LNCaP clone FGC (cell line): ENCODE measurements around the gene DLG5.

Source experiments
- DNase-seq: peaks from one replicate; pipeline ENCODE4 v3.0.0-alpha.2; 2011; ENCODE audit warnings: low read depth
- H3K4me3 ChIP-seq: 2 replicates; pipeline ENCODE4 v1.5.1; 2011; ENCODE audit warnings: mild to moderate bottlenecking, low read depth, low read length, control low read depth
- TF ChIP-seq, protein P1 (sequence below): IDR thresholded peaks from 2 replicates; pipeline ENCODE4 v1.5.1; 2012; ENCODE audit warnings: mild to moderate bottlenecking; ENCODE audit not compliant: control insufficient read depth, insufficient read depth; ENCODE audit errors: extremely low read depth

DLG5 gene

DNA sequence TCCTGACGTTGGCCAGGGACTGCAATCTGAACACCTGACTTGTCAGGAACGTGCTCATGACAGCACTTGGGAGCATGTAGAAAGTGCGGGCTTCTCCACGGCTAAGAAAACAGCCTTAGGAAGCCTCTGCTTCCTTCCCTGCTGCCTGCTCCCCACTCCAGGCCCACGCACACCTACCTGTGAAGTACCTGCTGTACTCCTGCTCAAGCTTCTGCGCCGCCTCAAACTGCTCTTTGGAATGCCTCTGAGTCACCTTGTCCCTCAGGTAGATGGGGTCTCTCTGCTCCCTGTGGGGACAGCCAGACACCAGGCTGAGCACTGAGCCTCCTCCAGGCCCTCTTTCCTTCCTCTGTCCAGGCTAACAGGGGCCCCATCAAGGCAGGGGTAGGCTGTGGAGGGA lies 132.7 kb downstream of the DLG5 start:
- TF ChIP-seq, protein P1, sequence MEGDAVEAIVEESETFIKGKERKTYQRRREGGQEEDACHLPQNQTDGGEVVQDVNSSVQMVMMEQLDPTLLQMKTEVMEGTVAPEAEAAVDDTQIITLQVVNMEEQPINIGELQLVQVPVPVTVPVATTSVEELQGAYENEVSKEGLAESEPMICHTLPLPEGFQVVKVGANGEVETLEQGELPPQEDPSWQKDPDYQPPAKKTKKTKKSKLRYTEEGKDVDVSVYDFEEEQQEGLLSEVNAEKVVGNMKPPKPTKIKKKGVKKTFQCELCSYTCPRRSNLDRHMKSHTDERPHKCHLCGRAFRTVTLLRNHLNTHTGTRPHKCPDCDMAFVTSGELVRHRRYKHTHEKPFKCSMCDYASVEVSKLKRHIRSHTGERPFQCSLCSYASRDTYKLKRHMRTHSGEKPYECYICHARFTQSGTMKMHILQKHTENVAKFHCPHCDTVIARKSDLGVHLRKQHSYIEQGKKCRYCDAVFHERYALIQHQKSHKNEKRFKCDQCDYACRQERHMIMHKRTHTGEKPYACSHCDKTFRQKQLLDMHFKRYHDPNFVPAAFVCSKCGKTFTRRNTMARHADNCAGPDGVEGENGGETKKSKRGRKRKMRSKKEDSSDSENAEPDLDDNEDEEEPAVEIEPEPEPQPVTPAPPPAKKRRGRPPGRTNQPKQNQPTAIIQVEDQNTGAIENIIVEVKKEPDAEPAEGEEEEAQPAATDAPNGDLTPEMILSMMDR, result no peak
- no peak for DNase-seq
- no peak overlapping the region for H3K4me3 ChIP-seq

DNA sequence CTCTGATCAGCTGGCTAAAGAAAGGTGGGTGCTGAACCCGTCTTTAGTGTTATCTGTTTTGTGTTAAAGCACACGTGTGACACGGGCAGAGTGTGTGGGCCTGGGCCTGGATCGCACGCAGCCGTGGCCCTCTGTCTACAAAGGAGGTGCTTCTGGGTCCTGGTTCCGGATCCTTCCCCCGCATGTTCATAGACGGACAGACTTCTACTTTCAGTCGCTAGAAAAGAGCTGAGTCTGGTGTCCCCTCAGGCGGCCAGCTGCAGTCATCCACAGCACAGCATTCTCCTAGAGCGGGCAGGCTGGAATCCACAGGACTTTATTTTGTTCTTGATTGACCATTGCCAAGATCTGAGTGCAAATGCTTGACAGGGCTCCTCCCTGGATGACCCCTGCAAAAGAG lies 134.4 kb downstream of the DLG5 start:
- TF ChIP-seq, protein P1, result no peak
- H3K4me3 ChIP-seq, result no peak overlapping the region
- DNase-seq, result no peak

DNA sequence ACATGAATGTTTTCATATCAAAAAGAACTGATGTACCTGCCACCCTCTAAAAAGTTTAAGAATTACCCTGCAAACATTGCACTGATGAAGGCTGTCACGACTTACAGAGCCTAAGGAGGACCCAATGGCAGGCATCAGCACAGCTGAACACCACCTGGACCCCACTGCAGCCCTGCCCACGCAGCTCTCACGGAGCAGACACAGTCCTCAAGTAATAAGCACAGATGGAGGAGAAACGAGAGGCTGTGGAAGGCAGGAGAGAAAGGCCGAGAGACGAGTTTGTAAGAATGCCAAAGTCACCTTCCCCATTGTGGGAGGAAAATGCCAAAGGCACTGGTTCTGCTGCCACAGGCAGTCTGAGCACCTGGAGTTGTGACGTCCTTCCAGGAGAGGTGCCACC lies 135.0 kb downstream of the DLG5 start:
- H3K4me3 ChIP-seq, result no peak overlapping the region
- no peak for DNase-seq
- TF ChIP-seq, protein P1, result no peak

DNA sequence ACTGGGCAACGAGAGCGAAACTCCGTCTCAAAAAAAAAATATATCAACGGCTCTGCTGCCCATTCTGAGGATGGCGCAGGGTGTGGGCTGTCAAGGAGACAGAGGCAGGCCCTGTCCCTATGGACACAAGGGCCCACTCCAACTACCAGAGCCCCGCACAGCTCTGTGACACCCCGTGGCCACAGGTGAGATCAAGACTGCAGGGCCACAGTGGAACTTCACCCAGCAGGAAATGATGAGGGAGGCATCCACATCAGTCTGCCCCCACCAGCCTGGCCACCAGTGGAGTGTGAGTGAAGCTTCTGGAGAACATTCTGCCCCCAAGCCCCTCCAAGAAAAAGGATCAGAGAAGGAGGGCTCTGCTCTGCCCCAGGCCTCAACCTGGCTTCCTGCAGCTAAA lies 136.7 kb downstream of the DLG5 start:
- DNase-seq, result no peak
- TF ChIP-seq, protein P1, result no peak
- no peak overlapping the region for H3K4me3 ChIP-seq

DNA sequence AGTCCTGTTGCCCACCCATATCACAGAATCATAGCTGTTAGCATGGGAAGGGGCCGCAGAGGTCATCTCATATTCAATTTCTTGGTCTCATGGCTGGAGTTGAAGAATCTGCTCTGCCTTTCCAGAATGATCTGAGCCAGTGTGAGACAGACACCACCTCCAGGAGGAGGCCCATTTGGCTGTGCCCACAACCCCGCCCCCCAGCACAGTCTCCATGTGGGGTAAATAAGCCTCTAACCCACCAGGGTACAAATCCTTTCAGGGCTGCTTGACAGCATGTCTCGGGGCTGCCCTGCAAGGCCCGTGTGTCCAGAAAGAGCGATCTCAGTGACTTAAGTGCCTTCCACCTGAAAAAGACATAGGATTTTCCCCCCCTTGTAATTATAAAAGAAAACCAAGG lies 137.5 kb downstream of the DLG5 start:
- no peak overlapping the region for H3K4me3 ChIP-seq
- no peak for DNase-seq
- TF ChIP-seq, protein P1, result no peak

DNA sequence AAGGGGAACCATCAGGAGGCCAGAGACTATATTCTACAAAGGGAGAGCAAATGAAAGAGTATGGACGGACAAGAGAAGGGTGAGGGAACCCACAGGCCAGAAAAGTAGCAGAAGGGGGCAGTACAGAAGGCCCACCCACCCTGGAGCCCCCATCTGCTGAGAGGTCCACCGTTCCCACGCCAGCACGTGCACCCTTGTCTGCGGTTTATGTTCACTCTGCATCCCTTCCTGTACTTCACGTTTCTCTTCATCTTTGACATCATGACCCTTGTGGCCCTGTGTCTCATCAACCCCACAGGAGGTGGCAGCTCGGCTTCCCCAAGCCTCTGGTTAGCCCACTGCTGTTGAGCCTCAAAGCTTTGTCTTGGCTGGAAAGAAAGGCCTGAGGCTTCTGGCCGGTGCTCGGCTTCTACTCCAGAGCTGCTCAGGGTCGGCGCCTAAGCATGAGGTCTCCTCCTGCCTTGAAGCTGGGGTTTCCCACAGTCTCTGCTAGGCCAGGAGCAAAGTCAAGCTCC lies 138.0 kb downstream of the DLG5 start:
- TF ChIP-seq, protein P1, result no peak
- no peak for DNase-seq
- no peak overlapping the region for H3K4me3 ChIP-seq

DNA sequence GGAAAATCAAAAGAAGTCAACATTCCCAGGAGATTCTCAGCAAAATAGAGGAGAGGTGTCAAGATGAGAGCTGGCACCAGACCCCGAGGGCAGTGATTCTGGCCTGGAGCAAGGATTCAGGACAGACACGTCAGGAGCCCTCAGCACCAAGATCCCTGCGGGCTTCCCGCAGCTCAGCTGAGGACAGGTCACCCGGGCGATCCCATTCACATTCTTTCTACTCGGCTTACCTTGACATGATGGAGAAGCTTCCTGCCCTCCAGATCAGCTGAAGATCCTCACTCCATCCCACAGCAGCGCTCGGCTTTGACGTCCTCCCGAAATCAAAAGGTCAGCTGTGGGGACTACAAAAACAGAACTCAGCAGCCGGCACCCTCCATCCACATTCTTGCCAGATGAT lies 139.1 kb downstream of the DLG5 start:
- TF ChIP-seq, protein P1, result no peak
- DNase-seq, result no peak

More for the DNA sequence above, 139.1 kb downstream of the DLG5 start:
- no peak overlapping the region for H3K4me3 ChIP-seq
